ENCODE measurements around the gene AOC3.

DNA sequence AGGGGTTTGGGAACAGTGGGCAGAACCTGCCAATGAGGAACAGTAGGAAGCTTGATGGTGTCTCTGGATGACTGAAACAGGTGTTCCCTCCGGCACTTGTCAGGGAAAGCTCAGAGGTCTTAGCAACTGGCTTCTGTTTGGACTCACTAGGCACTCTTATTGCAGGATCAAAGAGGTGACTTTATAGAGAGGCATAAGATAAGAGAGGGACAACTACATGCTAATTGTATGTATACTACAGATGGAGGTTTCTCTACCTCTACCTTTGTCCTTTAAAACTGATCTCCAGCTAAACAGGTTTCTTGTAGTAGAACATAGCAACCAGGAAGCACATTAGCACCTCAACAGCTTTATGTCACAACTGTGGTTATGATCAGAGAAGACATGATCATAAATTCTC is 44.8 kb upstream of the AOC3 start:
- no peak for TF ChIP-seq POLR2A (IDR thresholded peaks at IDR 0.05; ENCODE audit: low read depth, low read length)
- TF ChIP-seq, protein P1, sequence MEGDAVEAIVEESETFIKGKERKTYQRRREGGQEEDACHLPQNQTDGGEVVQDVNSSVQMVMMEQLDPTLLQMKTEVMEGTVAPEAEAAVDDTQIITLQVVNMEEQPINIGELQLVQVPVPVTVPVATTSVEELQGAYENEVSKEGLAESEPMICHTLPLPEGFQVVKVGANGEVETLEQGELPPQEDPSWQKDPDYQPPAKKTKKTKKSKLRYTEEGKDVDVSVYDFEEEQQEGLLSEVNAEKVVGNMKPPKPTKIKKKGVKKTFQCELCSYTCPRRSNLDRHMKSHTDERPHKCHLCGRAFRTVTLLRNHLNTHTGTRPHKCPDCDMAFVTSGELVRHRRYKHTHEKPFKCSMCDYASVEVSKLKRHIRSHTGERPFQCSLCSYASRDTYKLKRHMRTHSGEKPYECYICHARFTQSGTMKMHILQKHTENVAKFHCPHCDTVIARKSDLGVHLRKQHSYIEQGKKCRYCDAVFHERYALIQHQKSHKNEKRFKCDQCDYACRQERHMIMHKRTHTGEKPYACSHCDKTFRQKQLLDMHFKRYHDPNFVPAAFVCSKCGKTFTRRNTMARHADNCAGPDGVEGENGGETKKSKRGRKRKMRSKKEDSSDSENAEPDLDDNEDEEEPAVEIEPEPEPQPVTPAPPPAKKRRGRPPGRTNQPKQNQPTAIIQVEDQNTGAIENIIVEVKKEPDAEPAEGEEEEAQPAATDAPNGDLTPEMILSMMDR (conservative IDR thresholded peaks at IDR 0.05; ENCODE audit: low read depth, low read length), result no peak
- no peak for TF ChIP-seq BHLHE40 (IDR thresholded peaks at IDR 0.05; ENCODE audit: low read depth, low read length)
- no peak for TF ChIP-seq CEBPB (IDR thresholded peaks at IDR 0.05; ENCODE audit: low read depth, low read length)
- no peak for TF ChIP-seq SMC3 (IDR thresholded peaks at IDR 0.05; ENCODE audit: low read depth, low read length)
- TF ChIP-seq MAFK (IDR thresholded peaks at IDR 0.05; ENCODE audit: low read depth, low read length), result no peak
- no peak for TF ChIP-seq RAD21 (IDR thresholded peaks at IDR 0.05; ENCODE audit: low read length)
- TF ChIP-seq MXI1 (IDR thresholded peaks at IDR 0.05; ENCODE audit: borderline replicate concordance, low read depth, low read length), result no peak
- TF ChIP-seq RCOR1 (IDR thresholded peaks at IDR 0.05; ENCODE audit: insufficient replicate concordance, low read length), result no peak
- no peak for TF ChIP-seq FOS (IDR thresholded peaks at IDR 0.05; ENCODE audit: low read depth, low read length)
- TF ChIP-seq MAZ (IDR thresholded peaks at IDR 0.05; ENCODE audit: borderline replicate concordance, low read depth, low read length), result no peak
- TF ChIP-seq, protein P2, sequence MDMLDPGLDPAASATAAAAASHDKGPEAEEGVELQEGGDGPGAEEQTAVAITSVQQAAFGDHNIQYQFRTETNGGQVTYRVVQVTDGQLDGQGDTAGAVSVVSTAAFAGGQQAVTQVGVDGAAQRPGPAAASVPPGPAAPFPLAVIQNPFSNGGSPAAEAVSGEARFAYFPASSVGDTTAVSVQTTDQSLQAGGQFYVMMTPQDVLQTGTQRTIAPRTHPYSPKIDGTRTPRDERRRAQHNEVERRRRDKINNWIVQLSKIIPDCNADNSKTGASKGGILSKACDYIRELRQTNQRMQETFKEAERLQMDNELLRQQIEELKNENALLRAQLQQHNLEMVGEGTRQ (IDR thresholded peaks at IDR 0.05; ENCODE audit: low read depth, low read length), result no peak
- TF ChIP-seq, protein P3, sequence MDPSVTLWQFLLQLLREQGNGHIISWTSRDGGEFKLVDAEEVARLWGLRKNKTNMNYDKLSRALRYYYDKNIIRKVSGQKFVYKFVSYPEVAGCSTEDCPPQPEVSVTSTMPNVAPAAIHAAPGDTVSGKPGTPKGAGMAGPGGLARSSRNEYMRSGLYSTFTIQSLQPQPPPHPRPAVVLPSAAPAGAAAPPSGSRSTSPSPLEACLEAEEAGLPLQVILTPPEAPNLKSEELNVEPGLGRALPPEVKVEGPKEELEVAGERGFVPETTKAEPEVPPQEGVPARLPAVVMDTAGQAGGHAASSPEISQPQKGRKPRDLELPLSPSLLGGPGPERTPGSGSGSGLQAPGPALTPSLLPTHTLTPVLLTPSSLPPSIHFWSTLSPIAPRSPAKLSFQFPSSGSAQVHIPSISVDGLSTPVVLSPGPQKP (IDR thresholded peaks at IDR 0.05; ENCODE audit: borderline replicate concordance, low read depth, low read length), result no peak

Data from IMR-90 (cell line).